Psoas muscle (tissue), 8 donors: Measurements from ENCODE around the gene PTPN9. TPM values are rescaled to one million over a fixed set of nuclear protein-coding genes. Genes with fewer than 3 reads are reported as not detected.

Experiments used
- ATAC-seq, 4 donors: fragments of 200-7000 bp; cut with Tn5 transposase; one replicate each; pipeline ENCODE4 v1.9.1; 2020; ENCODE audit warnings: moderate library complexity in 3 of 4, mild to moderate bottlenecking in 2 of 4
- DNase-seq, 2 donors: peaks; one replicate each; pipeline ENCODE4 v3.0.0-alpha.2; 2020
- H3K27ac ChIP-seq: fragments of 200-600 bp; one replicate; pipeline ENCODE4 v1.8.0; 2022
- H3K27me3 ChIP-seq, 3 donors: fragments of 200-600 bp in 1 of 3; one replicate each; pipeline versions ENCODE4 v1.6.1 to v1.8.0; 2013 to 2022; ENCODE audit warnings: low read length in 2 of 3, mild to moderate bottlenecking in 2 of 3, moderate library complexity in 1 of 3; ENCODE audit not compliant: insufficient read depth in 3 of 3
- H3K36me3 ChIP-seq, 2 donors: fragments of 200-600 bp in 1 of 2; one replicate each; pipeline versions ENCODE4 v1.6.1 to v1.8.0; 2013 to 2022; ENCODE audit warnings: low read depth in 1 of 2, mild to moderate bottlenecking in 1 of 2, moderate library complexity in 1 of 2; ENCODE audit not compliant: insufficient read depth in 1 of 2
- H3K4me1 ChIP-seq: fragments of 200-600 bp; one replicate; pipeline ENCODE4 v1.8.0; 2022
- H3K4me3 ChIP-seq: fragments of 200-600 bp; one replicate; pipeline ENCODE4 v1.8.0; 2022; ENCODE audit warnings: mild to moderate bottlenecking
- H3K9me3 ChIP-seq: fragments of 200-600 bp; one replicate; pipeline ENCODE4 v1.8.0; 2022
- CTCF ChIP-seq: fragments of 200-600 bp; IDR thresholded peaks from one replicate; pipeline ENCODE4 v1.8.0; 2022; ENCODE audit warnings: antibody characterized with exemption
- WGBS, 3 donors: extraction: QIAGEN DNeasy Blood & Tissue Kit; methylation state at CpG; one replicate each; pipeline versions ENCODE4 v1.1.6 to v1.1.7; 2013; 5-methylcytosine and 5-hydroxymethylcytosine counted together
- intact Hi-C, 2 donors: fragments of 100-400 bp; cut with DNase I; formaldehyde crosslinking; loops; one replicate each; pipeline versions ENCODE4 v1.11.0 to v1.14.2; 2022
- polyA plus RNA-seq, 3 donors: library from polyadenylated mRNA; stranded (reverse); fragments of 200-250 nt; gene quantifications; one replicate each; pipeline ENCODE4 v1.2.3, GENCODE V29; 2013
- total RNA-seq, 4 donors: library from RNA; stranded (reverse); fragmentation: NEBNext Ultra II Directional in 2 of 4; extraction: Animal tissue kit (Norgen Biotek cat#: 25700) in 2 of 4; gene quantifications; one replicate each; pipeline versions ENCODE4 v1.2.1 to v1.2.4, GENCODE V29; 2021 to 2023
- donor health status: healthy with polysubstance abuse.
- donor health status: DM: no; HTN: no; CAD: no; lungs with moderate emphysema.
- donor health status: Bipolar disorder and iron deficiency.
- donor health status: healthy.
- donor health status: DM: yes; HTN: yes; CAD: no.
- donor health status: DM: no; HTN: no; CAD: no.
- donor health status: DM: no; HTN: no; CAD: no.
- donor health status: DM: yes; HTN: yes; CAD: no.

Gene PTPN9
- total and polyA plus RNA-seq, 7 donors, result 2.3 to 6.9 (median 5.5) TPM

- H3K4me1 ChIP-seq, result peaks cover 8% of the 10 kb centered on the region
- H3K36me3 ChIP-seq, result peaks cover 0 to 18% of the 10 kb centered on the region in 2 donors
- 95 to 98% (median 97%) methylated on average over 4 of the region's 4 CpGs for WGBS, 3 donors
- intact Hi-C loops, result no loop called here
- no peak overlapping the region for H3K4me3 ChIP-seq
- ATAC-seq (no peak), DNase-seq (no peak)
- H3K27me3 ChIP-seq, result no peaks in the 10 kb centered on the region
- no peaks in the 10 kb centered on the region for H3K9me3 ChIP-seq
- TF ChIP-seq CTCF, result no peak
- no peak overlapping the region for H3K27ac ChIP-seq
Observed at GRCh38 chr15:75437721-75438120, 141.4 kb downstream of the PTPN9 start.

GRCh38 chr15:75436881-75437280, 142.2 kb downstream of the PTPN9 start:
- DNase-seq, result no peak
- TF ChIP-seq CTCF, result no peak
- intact Hi-C loops, result no loop called here
- Histone ChIP-seq H3K9me3 (no peaks in the 10 kb centered on the region), H3K36me3 (peaks cover 0 to 18% of the 10 kb centered on the region in 2 donors), H3K27ac (no peak overlapping the region), H3K4me1 (peaks cover 8% of the 10 kb centered on the region), H3K27me3 (no peaks in the 10 kb centered on the region), H3K4me3 (no peak overlapping the region)
- ATAC-seq, result peak in 1 of 4 donors; percentile 25
- WGBS, 3 donors, result 56 to 73% (median 60%) methylated on average over 5 of the region's 5 CpGs

- no peaks in the 10 kb centered on the region for H3K9me3 ChIP-seq
- H3K36me3 ChIP-seq, result peaks cover 0 to 51% of the 10 kb centered on the region in 2 donors
- DNase-seq (no peak), ATAC-seq (no peak)
- no peaks in the 10 kb centered on the region for H3K27me3 ChIP-seq
- no peak overlapping the region for H3K27ac ChIP-seq
- peaks cover under 1% of the 10 kb centered on the region for H3K4me1 ChIP-seq
- WGBS, 3 donors, result 32 to 42% (median 40%) methylated on average over 1 of the region's 1 CpG
- no peak for TF ChIP-seq CTCF
- intact Hi-C loops, result no loop called here
- H3K4me3 ChIP-seq, result no peak overlapping the region
Observed at GRCh38 chr15:75431682-75432081, 147.4 kb downstream of the PTPN9 start.

DNA sequence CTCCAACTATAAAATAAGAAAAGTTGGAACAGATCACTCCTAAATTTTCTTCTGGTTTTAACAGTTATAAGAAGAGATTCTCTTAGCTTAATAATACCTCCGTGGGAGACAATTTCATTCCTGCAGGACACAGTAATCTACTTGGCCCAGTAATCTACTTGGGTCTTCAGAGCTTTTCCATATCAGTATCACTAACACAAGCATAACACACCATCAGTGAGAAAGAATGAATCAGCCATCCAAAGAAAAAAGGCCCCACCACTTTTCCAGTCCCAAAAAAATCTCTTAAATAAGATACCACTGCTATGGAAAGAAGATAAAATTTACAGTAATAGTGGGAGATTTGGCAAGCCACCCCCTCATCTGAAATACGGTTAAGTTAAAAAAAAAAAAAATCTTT, 147.8 kb downstream of the PTPN9 start:
- Histone ChIP-seq H3K36me3 (peaks cover 0 to 54% of the 10 kb centered on the region in 2 donors), H3K27me3 (no peaks in the 10 kb centered on the region), H3K4me1 (no peaks in the 10 kb centered on the region), H3K9me3 (no peaks in the 10 kb centered on the region), H3K27ac (no peak overlapping the region), H3K4me3 (no peak overlapping the region)
- 57 to 69% (median 63%) methylated on average over 2 of the region's 2 CpGs for WGBS, 3 donors
- ATAC-seq, result no peak
- no peak for TF ChIP-seq CTCF
- DNase-seq, result no peak
- intact Hi-C loops, result no loop called here

DNA sequence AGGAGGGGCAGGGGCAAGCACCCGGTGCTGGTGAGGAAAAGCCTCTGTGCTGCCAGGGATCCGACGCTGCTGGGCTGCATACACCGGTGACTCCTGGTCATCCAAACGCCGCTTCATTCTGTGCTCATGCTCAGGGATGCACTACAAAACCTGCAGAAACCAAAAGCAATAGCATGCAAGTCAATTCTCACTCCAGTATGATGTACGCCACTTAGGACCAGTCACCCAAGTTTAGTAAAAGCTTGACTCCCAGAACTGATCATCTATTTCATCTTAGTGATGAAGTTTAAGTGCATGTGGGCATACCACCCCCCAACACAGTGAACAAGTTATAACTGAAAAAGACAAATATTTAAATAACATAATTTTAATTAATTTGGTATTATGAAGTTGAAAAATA, 148.9 kb downstream of the PTPN9 start:
- Histone ChIP-seq H3K27ac (no peak overlapping the region), H3K9me3 (no peaks in the 10 kb centered on the region), H3K27me3 (no peaks in the 10 kb centered on the region), H3K4me3 (no peak overlapping the region), H3K36me3 (peaks cover 0 to 53% of the 10 kb centered on the region in 2 donors), H3K4me1 (no peaks in the 10 kb centered on the region)
- no peak for TF ChIP-seq CTCF
- intact Hi-C loops, result no loop called here
- WGBS, 3 donors, result 88 to 95% (median 92%) methylated on average over 7 of the region's 7 CpGs
- DNase-seq (no peak), ATAC-seq (no peak)
